Measurements from ENCODE around the gene DCP1B.

Gene DCP1B

GRCh38 chr12:2004113-2004929, at the start of gene DCP1B:
Gene DCP1B (minus strand): TSS chr12:2004457. CDS start chr12:2004431, 26 bp downstream.
- TF ChIP-seq, protein P1, sequence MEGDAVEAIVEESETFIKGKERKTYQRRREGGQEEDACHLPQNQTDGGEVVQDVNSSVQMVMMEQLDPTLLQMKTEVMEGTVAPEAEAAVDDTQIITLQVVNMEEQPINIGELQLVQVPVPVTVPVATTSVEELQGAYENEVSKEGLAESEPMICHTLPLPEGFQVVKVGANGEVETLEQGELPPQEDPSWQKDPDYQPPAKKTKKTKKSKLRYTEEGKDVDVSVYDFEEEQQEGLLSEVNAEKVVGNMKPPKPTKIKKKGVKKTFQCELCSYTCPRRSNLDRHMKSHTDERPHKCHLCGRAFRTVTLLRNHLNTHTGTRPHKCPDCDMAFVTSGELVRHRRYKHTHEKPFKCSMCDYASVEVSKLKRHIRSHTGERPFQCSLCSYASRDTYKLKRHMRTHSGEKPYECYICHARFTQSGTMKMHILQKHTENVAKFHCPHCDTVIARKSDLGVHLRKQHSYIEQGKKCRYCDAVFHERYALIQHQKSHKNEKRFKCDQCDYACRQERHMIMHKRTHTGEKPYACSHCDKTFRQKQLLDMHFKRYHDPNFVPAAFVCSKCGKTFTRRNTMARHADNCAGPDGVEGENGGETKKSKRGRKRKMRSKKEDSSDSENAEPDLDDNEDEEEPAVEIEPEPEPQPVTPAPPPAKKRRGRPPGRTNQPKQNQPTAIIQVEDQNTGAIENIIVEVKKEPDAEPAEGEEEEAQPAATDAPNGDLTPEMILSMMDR (IDR thresholded peaks at IDR 0.05; ENCODE audit: control insufficient read depth, insufficient read depth, low read depth, low read length, missing control alignments), result no peak
- H3K4me3 ChIP-seq (ENCODE audit: control insufficient read depth, low read depth, low read length), result peak within 1 kb of the TSS; percentile 76
- peak; percentile 91 for DNase-seq (ENCODE audit: low read depth)

- TF ChIP-seq, protein P1 (IDR thresholded peaks at IDR 0.05; ENCODE audit: control insufficient read depth, insufficient read depth, low read depth, low read length, missing control alignments), result no peak
- DNase-seq (ENCODE audit: low read depth), result no peak
Measured at GRCh38 chr12:2053691-2054090, 49.4 kb upstream of the DCP1B start.

GRCh38 chr12:2052826-2053678, 48.8 kb upstream of the DCP1B start, which contains the start of gene CACNA1C:
Gene CACNA1C (plus strand): TSS chr12:2052987. CDS start chr12:2053563, 576 bp downstream.
- H3K4me3 ChIP-seq (ENCODE audit: control insufficient read depth, low read depth, low read length), result peak within 1 kb of the TSS; percentile 88
- TF ChIP-seq, protein P1 (IDR thresholded peaks at IDR 0.05; ENCODE audit: control insufficient read depth, insufficient read depth, low read depth, low read length, missing control alignments), result peak; percentile 34
- no peak for DNase-seq (ENCODE audit: low read depth)

More at GRCh38 chr12:2053691-2054090, 49.4 kb upstream of the DCP1B start:
- peak overlapping the region; percentile 88 for H3K4me3 ChIP-seq (ENCODE audit: control insufficient read depth, low read depth, low read length)

- no peak for DNase-seq (ENCODE audit: low read depth)
- peak overlapping the region; percentile 51 for H3K4me3 ChIP-seq (ENCODE audit: control insufficient read depth, low read depth, low read length)
- TF ChIP-seq, protein P1 (IDR thresholded peaks at IDR 0.05; ENCODE audit: control insufficient read depth, insufficient read depth, low read depth, low read length, missing control alignments), result no peak
Measured at GRCh38 chr12:2051700-2052621, 47.7 kb upstream of the DCP1B start.

- TF ChIP-seq, protein P1 (IDR thresholded peaks at IDR 0.05; ENCODE audit: control insufficient read depth, insufficient read depth, low read depth, low read length, missing control alignments), result no peak
- H3K4me3 ChIP-seq (ENCODE audit: control insufficient read depth, low read depth, low read length), result no peak overlapping the region
- no peak for DNase-seq (ENCODE audit: low read depth)
Measured at GRCh38 chr12:2049604-2050540, 45.6 kb upstream of the DCP1B start.
